GM19328 (cell line): ENCODE data around the gene RND3.

ENCODE experiments used
- ATAC-seq: cut with Tn5 transposase; IDR thresholded peaks from one replicate; pipeline ENCODE4 v1.9.1; 2021; ENCODE audit warnings: mild to moderate bottlenecking, moderate library complexity; ENCODE audit not compliant: unreplicated experiment

Gene RND3

DNA sequence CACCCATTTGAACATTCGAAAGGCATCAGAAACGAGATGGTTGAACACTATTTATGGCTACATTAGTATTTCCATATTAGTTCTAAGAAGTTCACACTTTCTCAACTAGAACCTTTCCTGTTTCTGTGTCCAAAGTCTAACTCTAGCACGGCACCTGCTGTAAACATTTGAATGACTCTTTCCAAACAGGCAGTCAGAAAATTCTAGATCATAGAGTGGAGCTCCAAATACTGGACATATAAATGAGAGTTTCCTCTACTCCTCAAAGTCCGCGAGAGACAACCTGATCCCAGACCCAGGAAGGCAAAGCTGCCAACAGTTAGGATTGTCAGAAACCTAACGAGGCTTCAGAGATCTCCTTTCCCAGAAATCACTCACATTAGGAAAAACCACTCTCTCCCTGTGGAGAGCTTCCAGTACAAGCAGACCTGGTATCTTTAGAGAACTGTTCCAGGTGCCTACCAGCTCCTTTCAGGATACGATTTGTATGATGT, 10.6 kb downstream of the RND3 start:
- ATAC-seq = no peak

DNA sequence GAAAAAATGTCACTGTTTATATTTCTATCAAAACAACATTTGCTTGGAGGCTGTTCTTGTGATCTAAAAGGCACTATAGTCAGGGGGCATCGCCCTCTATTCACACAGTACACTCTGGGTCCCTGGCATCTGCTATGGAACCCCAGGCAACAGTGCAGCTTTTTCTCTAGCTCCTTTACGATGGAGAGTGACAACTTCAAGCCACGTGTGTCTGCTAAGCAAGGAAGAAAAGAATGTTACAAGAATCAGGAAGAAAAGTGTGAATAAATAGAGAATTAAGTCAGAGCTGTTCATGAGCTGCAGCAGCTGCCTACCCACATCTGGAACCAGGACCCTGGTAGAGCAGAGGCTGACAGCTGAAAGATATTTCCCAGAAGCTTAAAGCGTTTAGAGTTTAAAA, 11.2 kb downstream of the RND3 start:
- ATAC-seq = no peak

DNA sequence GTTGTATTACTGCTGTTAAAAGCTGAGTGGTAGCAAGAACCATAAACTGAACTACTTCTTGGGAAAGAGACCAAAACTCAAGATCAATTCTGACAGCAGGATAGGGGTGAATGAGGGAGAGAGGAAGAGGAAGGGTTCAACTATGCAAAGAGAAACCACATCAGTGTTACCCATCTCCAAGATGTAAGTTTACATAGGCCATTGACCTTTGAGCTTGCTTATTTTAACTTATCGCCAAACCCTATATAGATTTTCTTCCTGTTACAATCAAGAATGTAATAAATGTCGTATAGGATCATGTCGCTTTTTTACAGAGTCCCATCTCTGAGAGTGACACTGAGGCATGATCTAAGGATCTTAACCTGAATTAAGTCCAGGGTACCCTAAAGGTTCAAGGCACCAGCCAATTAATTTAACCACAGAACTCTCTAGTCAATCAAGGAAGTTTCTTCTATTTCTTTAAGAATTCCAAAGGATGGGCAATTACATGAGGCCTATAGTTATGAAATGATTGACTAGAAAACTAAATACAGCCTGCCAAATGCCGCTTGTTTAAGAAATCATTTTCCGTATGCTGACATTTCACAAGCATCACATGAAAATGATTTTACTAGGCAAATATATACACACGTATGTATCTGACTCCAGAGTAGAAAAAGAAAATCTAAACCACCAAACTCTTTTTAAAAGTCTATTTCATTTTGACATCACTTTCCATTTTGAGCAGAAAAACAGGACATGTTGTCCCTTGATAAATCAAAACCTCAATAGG, 11.8 kb downstream of the RND3 start:
- ATAC-seq = no peak

DNA sequence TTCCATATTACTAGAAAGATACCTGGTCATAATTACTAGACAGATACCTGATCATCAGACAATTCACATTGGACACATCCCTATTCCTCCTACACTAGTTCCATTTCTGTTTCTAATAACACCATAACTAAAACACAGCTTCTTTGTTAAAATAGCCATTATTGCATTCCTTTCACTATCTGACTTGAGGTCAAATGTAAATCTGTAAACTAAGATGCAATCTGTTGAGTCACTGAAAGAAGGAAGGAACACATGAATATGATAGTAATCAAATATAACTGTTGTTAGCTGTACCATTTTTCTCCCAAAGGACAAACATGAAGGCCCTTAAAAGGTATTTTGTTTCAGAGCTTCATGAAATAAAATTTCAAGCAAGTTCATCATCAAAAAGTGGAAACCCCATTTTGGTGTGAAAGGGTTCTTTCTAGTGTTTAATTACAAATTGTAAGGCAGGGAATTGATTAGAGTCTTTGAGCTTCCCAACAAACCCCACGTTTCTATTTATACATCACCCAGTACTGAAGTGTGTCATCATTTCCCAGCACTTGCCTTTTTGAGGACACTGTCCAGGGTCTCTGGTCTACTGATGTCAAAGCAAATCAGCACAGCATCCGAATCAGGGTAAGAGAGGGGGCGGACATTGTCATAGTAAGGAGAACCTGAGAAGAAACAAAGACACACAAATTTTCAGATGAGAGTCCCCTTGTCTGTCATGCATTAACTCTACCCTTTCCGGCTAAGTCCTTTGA, 13.0 kb downstream of the RND3 start:
- no peak for ATAC-seq

DNA sequence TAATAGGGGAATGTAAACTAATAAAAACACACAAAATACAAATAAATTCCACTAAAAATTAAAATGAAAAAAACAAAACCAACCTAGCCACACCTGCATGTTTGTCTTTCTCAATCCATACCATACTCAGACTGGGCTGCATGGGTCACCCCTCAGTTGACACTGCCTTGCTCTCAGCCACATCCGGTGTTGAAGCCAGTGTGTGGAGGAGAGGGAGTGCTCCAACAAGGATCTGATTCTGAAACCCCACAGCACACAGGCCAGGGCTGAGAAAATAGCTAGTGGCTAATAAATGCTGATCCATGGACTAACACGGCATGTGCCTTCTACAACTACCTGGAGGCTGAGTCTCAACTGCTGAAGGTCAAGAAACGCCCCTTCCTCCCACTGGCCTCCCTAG, 13.7 kb downstream of the RND3 start:
- no peak for ATAC-seq

DNA sequence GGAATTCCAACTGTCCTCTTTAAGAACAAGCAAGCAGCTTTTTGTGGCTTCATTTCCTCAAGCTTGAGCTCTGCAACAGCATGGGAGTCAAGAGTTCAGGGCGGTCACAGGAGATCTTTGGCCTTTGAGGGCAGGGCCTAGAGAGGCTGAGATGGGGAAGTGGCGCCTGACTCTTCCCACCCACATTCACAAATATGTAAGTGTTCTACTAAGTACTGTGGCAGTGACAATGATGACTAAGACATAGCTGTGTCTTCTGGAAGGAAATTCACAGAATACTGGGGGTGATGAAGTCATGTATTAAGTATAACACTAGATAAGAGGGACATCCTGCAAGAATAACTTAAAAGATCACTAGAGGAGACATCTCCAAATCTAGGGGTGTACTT, 15.0 kb downstream of the RND3 start:
- ATAC-seq = no peak

DNA sequence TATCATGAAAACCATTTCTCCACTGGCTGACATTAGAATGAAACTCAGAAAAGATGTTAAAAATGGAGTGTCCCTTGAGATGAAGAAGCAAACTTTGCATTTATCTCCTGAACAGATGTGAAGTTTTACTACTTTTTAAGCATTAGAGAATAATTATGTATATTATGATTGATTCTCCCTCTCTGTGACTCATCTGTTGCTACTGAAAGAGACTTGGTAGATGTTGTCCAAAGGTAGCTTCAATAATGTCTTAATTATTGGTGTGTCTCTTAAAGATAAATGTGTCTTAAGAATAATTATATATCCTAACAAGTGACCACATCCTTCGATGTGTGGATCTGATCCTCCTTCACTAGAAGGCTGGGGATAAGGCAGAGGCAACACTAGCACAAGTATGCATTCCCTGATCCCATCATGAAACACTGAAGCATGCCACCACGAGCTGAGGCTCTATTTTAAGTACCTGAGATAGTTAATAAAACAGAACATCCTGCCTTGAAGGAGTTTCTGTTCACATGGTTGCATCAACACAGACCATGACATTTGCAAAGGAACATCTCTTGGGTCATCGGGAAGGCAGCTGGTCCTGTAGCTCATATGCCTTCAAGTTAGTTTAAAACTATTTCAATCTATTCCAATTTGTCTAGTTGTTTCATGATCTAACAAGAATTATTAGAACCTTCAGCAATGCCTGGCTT, 15.5 kb downstream of the RND3 start:
- ATAC-seq = no peak

DNA sequence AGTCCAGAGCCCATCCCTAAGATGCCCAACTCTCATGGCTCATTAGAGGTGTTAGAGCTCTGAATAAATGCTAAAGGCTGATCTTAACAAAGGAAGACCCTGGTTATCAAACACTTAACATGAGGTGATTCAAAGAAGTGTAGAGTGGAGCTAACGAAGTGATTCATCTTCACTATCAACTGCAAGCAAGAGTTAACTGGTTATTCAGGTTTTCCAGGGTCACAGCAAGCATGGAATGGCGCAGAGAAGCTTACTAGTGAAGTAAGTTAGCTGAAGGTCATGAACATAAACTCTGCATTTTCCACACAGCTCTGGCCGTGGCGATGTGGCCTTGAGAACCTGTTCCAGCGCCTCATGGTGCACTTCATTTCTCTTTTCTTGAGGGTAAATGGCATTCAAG, 17.0 kb downstream of the RND3 start:
- no peak for ATAC-seq

DNA sequence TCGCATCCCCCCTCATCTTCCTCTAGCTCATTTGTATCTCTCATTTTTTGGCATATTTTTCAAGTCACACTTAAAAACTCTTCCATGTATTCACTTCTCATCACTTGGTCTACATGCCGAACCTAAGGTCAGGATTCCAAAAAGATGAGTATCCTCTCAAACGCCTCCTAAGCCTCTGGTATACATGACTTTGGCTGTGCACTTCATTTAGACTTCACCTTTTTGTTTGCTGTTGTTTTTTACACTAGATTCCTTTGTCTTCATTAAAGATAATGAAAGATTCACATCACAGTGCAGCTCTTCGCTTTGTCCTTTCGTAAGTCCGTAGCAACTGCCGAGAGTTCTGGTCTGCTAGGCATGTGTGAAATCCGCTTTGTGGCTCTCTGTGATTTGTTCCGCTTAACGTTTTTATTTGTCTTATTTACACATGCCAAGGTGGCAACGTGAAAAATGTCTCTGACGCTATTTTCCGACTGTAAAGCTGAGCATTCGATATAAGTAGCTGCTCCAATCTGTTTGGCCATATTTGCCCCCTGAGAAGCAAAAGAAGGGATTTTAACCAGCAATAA, 17.7 kb downstream of the RND3 start:
- no peak for ATAC-seq

DNA sequence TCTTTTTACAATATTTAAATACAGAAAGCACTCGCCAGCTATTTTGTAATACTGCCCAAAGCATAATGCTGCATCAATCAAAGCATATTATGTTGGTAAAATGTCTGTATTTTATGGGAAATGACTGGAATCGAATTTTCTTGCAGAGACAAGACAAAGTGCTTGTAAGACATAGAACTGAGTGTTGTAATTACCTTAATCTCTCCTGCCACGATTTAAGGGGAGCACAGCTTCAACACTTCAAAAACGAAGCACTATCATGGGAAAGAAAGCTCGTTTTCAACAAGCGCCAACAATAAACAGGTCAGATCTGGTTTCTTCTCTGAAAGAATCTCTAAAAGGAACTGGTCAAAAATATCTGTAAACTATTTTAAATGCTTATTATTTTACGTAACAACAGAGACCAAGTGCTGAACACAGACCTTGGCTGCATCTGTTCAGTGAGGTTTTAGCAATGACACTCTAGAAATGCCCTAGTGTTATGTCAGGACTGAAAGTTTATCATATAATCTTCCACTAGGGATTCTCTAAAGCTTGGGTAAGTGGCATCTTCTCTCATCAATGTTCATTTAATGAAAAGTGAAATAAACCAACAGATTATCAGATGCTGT, 19.0 kb downstream of the RND3 start:
- no peak for ATAC-seq

DNA sequence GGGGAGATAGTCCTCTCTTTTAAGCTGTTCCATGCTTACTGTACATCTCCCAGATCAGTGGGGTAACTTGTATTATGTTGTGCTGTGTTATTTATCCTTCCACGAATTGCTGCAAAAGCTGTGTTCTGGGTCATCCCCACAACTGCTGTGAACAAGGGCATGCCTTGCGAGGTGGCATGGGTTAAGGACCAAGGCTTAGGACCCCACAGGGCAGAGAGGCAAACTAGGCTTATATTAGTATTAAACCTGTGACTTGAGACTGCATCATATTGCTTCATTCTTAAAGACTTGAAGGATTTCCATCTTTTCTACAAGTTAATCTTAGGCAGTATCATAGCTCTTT, 19.9 kb downstream of the RND3 start:
- ATAC-seq = no peak

DNA sequence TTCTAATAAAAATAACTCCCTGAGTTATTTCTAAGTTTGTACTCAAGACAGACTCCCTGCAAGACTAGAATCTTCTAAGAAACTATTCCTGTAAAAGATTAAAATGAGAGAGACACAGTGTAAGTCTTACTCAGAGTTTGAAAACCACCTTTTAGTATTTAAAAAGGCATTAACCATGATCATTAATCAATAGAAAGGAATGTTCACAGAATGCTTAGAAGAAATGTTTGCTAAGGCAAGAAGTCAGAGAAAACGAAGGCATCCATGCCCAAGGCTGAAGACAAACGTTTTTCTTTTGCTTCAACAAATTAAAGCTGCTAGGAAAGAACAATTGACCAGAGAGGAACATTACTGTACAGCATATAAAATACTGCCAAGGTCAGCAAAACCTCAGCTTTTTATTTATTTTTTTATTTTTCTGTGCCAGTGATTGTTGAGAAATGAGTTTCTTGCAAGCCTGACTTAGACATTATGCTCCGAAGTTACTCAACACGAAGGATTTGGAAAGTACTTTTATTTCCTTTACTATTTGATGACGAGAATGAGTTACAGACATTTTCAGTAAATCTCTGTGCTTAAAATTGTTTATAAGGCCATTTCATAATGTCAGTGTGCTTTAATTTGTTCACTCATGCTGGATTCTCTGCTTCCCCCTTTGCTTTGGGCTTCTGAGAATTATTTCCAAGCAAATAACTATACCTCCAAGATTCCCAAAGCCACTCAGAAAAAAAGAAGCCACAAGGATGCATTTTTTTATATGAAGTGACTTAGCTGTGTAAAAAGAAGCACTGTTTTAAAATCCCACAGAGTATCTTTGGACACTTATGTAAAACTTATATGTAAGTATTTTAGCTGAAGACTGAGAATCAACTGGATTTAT, 20.5 kb downstream of the RND3 start:
- no peak for ATAC-seq

DNA sequence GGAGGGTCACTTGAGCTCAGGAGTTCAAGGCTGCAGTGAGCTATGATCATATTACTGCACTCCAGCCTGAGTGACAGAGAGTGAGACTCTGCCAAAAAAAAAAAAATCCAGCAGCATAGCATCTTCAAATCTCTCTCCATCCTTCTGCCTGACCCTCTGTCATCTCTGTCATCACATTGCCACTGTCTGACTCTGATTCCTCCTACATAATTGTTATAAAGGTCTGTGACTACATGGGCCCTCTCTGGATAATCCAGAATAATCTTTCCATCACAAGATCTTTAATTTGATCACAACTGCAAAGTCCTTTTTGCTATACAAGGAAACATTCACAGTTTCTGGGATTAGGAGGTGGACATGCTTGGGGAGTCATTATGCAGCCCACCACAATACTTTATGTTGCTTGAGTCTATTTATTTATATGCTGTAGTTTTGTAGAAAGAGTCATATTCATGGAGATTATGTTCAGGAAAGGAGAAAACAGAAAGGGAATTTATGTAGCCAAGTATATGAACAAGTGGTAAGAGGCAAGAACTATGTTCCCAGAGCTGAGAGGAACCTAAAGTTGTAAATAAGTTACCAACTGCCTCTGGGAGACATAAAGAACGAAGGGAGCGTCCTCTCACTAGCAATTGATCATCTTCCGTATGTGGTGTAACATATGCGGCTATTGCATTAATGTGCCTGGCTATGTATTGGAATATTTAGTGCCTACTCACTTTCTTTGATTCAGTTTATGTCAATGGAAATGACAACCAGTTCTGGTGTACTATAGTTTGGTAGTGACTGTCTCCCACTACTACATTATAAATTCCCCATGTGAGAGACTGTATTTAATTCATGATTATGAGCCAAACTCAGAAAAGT, 21.5 kb downstream of the RND3 start:
- ATAC-seq = no peak

DNA sequence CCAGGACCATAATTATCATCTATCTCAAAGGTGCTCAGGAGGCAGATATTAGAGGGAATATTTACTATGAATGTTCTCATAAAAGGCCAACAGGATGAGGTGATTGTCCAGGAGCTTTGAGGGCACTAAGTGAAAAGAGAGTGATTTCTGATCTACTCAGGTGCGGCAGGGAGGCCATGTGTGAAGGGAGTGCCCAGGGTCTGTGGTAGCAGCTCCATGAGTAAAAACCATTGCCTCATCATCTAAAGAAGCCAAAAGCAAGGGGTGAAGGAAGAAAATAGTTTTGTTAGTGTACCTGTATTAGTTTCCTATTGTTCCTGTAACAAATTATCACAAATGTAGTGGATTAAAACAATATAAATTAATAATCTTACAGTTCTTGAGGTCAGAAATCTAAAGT, 22.5 kb downstream of the RND3 start:
- no peak for ATAC-seq

DNA sequence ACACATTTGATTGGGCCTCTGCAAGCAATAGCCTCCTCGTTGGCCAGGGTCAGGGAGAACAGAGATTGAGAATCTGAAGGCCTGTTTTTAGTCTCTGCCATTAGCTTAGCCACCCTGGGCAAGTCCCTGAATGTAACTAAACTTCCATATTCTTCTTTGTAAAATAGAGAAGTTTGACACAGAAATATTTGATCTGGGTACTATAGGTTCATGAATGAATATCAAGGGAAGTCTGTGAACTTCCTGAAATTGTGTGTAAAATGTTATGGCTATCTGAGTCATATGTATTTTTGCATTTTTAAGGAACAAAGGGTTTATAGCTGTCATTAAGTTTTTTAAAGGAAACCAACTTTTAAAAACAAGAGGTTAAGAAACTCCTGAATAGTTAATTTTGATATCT, 23.2 kb downstream of the RND3 start:
- no peak for ATAC-seq

DNA sequence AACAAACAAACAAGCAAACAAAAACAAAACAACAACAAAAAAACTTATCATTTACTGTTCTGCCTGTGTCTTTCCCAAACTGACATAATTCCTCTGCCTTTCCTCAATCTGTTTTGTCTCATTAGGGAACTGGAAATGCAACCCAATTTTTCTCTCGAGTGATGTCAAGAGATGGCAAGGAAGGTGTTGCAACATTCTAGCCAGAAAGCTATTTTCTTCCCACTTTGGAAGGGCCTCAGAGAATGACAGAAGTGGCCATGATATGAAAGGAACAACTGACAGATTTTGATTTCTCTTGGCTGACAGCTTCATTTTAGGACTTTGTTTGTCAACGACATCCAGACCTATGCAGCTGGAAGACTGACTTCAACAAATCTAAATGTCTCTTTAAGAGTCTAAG, 24.7 kb downstream of the RND3 start:
- ATAC-seq = no peak

DNA sequence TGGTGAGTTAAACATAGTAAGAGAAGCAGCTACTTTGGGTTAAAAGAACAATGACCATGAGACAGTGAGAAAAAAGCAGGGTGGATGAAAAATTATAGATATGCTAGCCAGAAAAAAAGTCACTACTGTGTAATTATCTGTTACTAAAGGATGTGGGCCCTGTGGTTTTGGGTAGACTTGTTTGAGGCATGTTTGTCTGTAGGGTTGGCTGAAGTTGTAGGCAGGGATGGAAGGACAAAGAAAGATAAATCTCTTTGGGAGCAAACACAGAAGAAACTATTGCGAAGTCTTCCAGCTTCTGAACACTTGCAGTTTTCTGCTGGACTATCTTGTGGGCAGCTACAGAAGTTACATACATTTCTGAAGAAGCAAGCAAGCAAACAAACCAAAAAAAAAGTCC, 28.2 kb downstream of the RND3 start:
- ATAC-seq = no peak

DNA sequence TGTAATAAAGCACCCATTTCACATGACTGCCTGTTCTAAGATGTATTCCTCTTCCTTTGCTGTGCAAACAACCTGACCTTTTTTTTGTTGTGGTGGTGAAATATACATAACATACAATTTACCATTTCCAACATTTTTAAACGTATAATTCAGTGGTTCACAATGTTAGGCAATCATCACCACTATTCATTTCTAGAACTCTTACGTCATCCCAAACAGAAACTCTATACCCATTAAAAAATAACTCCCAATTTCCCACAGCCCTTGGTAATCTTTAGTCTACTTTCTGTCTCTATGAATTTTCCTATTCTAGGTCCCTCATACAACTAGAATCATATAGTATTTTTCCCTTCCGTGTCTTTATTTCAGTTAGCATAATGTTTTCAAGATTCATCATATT, 36.7 kb downstream of the RND3 start:
- no peak for ATAC-seq

DNA sequence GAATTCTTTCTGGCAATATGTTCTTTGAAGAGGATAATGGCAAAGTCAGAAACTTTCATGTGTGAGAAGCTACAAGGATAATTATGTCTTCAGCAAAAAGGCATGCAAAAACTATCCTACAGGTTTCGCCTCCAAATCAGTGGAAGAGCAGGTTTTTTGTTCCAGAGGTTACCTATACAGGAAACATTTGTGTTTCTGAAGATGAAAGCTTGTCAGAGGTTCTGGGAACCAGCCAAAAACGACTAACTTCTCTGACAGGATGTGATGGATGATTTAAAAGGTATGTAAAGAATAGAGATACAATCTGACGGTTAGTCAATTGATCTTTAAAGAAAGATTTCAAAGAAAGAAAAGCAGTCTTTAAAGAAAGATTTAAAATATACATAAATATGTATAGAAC, 37.6 kb downstream of the RND3 start:
- no peak for ATAC-seq
